ENCODE data around the gene PLXNA2.

The PLXNA2 gene

GRCh38 chr1:208045463-208046260 lies 198.5 kb downstream of the PLXNA2 start:
- DNase-seq (ENCODE audit: low read depth): no peak
- no peak for TF ChIP-seq CTCF (IDR thresholded peaks at IDR 0.05; ENCODE audit: low read length, missing control alignments)
- no peak overlapping the region for H3K4me3 ChIP-seq (replicated peaks; ENCODE audit: low read depth, low read length)

GRCh38 chr1:208044589-208045462 lies 199.4 kb downstream of the PLXNA2 start:
- no peak overlapping the region for H3K4me3 ChIP-seq (replicated peaks; ENCODE audit: low read depth, low read length)
- no peak for TF ChIP-seq CTCF (IDR thresholded peaks at IDR 0.05; ENCODE audit: low read length, missing control alignments)
- no peak for DNase-seq (ENCODE audit: low read depth)

GRCh38 chr1:208043691-208044181 lies 200.4 kb downstream of the PLXNA2 start:
- DNase-seq (ENCODE audit: low read depth): no peak
- TF ChIP-seq CTCF (IDR thresholded peaks at IDR 0.05; ENCODE audit: low read length, missing control alignments): no peak
- no peak overlapping the region for H3K4me3 ChIP-seq (replicated peaks; ENCODE audit: low read depth, low read length)

GRCh38 chr1:208042868-208043267 lies 201.3 kb downstream of the PLXNA2 start:
- H3K4me3 ChIP-seq (replicated peaks; ENCODE audit: low read depth, low read length): no peak overlapping the region
- DNase-seq (ENCODE audit: low read depth): no peak
- no peak for TF ChIP-seq CTCF (IDR thresholded peaks at IDR 0.05; ENCODE audit: low read length, missing control alignments)

- TF ChIP-seq CTCF (IDR thresholded peaks at IDR 0.05; ENCODE audit: low read length, missing control alignments): no peak
Observed at GRCh38 chr1:208042041-208042615, 202.1 kb downstream of the PLXNA2 start.

GRCh38 chr1:208041505-208041904 lies 202.7 kb downstream of the PLXNA2 start:
- no peak for TF ChIP-seq CTCF (IDR thresholded peaks at IDR 0.05; ENCODE audit: low read length, missing control alignments)
- no peak for DNase-seq (ENCODE audit: low read depth)
- no peak overlapping the region for H3K4me3 ChIP-seq (replicated peaks; ENCODE audit: low read depth, low read length)

More at GRCh38 chr1:208042041-208042615, 202.1 kb downstream of the PLXNA2 start:
- no peak overlapping the region for H3K4me3 ChIP-seq (replicated peaks; ENCODE audit: low read depth, low read length)
- no peak for DNase-seq (ENCODE audit: low read depth)
